Measurements from ENCODE around the gene BSDC1. TPM values are rescaled to one million over a fixed set of nuclear protein-coding genes. Genes with fewer than 3 reads are reported as not detected.

The BSDC1 gene
- total RNA-seq, 1 donor = 68.0 TPM

GRCh38 chr1:32413507-32414185 is 19.4 kb upstream of the BSDC1 start:
- peaks cover 3% of the 10 kb centered on the region for H3K4me1 ChIP-seq (ENCODE audit: insufficient read depth, low read length)
- no peaks in the 10 kb centered on the region for H3K36me3 ChIP-seq (ENCODE audit: insufficient read depth, low read length)
- no peaks in the 10 kb centered on the region for H4K20me1 ChIP-seq (ENCODE audit: insufficient read depth, low read length)
- peak; percentile 82 for TF ChIP-seq CTCF (IDR thresholded peaks at IDR 0.05; ENCODE audit: extremely low read depth, low read depth, low read length)
- peaks cover 3% of the 10 kb centered on the region for H3K27me3 ChIP-seq (ENCODE audit: insufficient read depth, low read length)
- peak; percentile 75 for DNase-seq (ENCODE audit: insufficient read length, low spot score, missing footprints)
- H3K9me3 ChIP-seq (ENCODE audit: low read depth, low read length) = peaks cover 1% of the 10 kb centered on the region
- no peak overlapping the region for H3K4me3 ChIP-seq (ENCODE audit: insufficient read depth, low read length)
- H2AFZ ChIP-seq (ENCODE audit: low read length) = no peak overlapping the region
- H3K79me2 ChIP-seq (ENCODE audit: insufficient read depth, low read length) = no peaks in the 10 kb centered on the region
- H3K4me2 ChIP-seq (ENCODE audit: insufficient read depth, low read length) = no peak overlapping the region
- no peak overlapping the region for H3K27ac ChIP-seq (ENCODE audit: low read depth, low read length)

- peaks cover 3% of the 10 kb centered on the region for H3K4me1 ChIP-seq (ENCODE audit: insufficient read depth, low read length)
- H3K27ac ChIP-seq (ENCODE audit: low read depth, low read length) = no peak overlapping the region
- H3K36me3 ChIP-seq (ENCODE audit: insufficient read depth, low read length) = no peaks in the 10 kb centered on the region
- no peaks in the 10 kb centered on the region for H3K79me2 ChIP-seq (ENCODE audit: insufficient read depth, low read length)
- H2AFZ ChIP-seq (ENCODE audit: low read length) = no peak overlapping the region
- no peak for TF ChIP-seq CTCF (IDR thresholded peaks at IDR 0.05; ENCODE audit: extremely low read depth, low read depth, low read length)
- no peak overlapping the region for H3K4me2 ChIP-seq (ENCODE audit: insufficient read depth, low read length)
- peaks cover 3% of the 10 kb centered on the region for H3K27me3 ChIP-seq (ENCODE audit: insufficient read depth, low read length)
- H4K20me1 ChIP-seq (ENCODE audit: insufficient read depth, low read length) = no peaks in the 10 kb centered on the region
- no peak for DNase-seq (ENCODE audit: insufficient read length, low spot score, missing footprints)
- H3K9me3 ChIP-seq (ENCODE audit: low read depth, low read length) = no peaks in the 10 kb centered on the region
- H3K4me3 ChIP-seq (ENCODE audit: insufficient read depth, low read length) = no peak overlapping the region
These were observed 17.0 kb upstream of the BSDC1 start for GRCh38 chr1:32411261-32411660.

GRCh38 chr1:32406629-32407111 is 12.4 kb upstream of the BSDC1 start:
- H3K79me2 ChIP-seq (ENCODE audit: insufficient read depth, low read length) = no peaks in the 10 kb centered on the region
- H3K36me3 ChIP-seq (ENCODE audit: insufficient read depth, low read length) = no peaks in the 10 kb centered on the region
- H3K4me2 ChIP-seq (ENCODE audit: insufficient read depth, low read length) = no peak overlapping the region
- no peak for TF ChIP-seq CTCF (IDR thresholded peaks at IDR 0.05; ENCODE audit: extremely low read depth, low read depth, low read length)
- peaks cover 3% of the 10 kb centered on the region for H3K4me1 ChIP-seq (ENCODE audit: insufficient read depth, low read length)
- peaks cover 3% of the 10 kb centered on the region for H3K27me3 ChIP-seq (ENCODE audit: insufficient read depth, low read length)
- DNase-seq (ENCODE audit: insufficient read length, low spot score, missing footprints) = no peak
- H2AFZ ChIP-seq (ENCODE audit: low read length) = no peak overlapping the region
- no peaks in the 10 kb centered on the region for H4K20me1 ChIP-seq (ENCODE audit: insufficient read depth, low read length)
- H3K9me3 ChIP-seq (ENCODE audit: low read depth, low read length) = no peaks in the 10 kb centered on the region
- no peak overlapping the region for H3K27ac ChIP-seq (ENCODE audit: low read depth, low read length)
- no peak overlapping the region for H3K4me3 ChIP-seq (ENCODE audit: insufficient read depth, low read length)

- Histone ChIP-seq H3K27ac (ENCODE audit: low read depth, low read length) (no peak overlapping the region), H3K36me3 (ENCODE audit: insufficient read depth, low read length) (no peaks in the 10 kb centered on the region)
These were observed 11.6 kb upstream of the BSDC1 start for GRCh38 chr1:32405672-32406467.

More at GRCh38 chr1:32405672-32406467, 11.6 kb upstream of the BSDC1 start:
- DNase-seq (ENCODE audit: insufficient read length, low spot score, missing footprints) = no peak
- H4K20me1 ChIP-seq (ENCODE audit: insufficient read depth, low read length) = no peaks in the 10 kb centered on the region
- TF ChIP-seq CTCF (IDR thresholded peaks at IDR 0.05; ENCODE audit: extremely low read depth, low read depth, low read length) = no peak
- H3K4me1 ChIP-seq (ENCODE audit: insufficient read depth, low read length) = peaks cover 4% of the 10 kb centered on the region
- no peaks in the 10 kb centered on the region for H3K9me3 ChIP-seq (ENCODE audit: low read depth, low read length)
- H2AFZ ChIP-seq (ENCODE audit: low read length) = no peak overlapping the region
- H3K79me2 ChIP-seq (ENCODE audit: insufficient read depth, low read length) = no peaks in the 10 kb centered on the region
- no peak overlapping the region for H3K4me2 ChIP-seq (ENCODE audit: insufficient read depth, low read length)
- peaks cover 3% of the 10 kb centered on the region for H3K27me3 ChIP-seq (ENCODE audit: insufficient read depth, low read length)
- H3K4me3 ChIP-seq (ENCODE audit: insufficient read depth, low read length) = no peak overlapping the region

Measured in osteoblast (primary cell).